Hepatocyte (in vitro differentiated cells): ENCODE data around the gene SLC2A13. TPM values are rescaled to one million over a fixed set of nuclear protein-coding genes. Genes with fewer than 3 reads are reported as not detected.

Experiments used
- DNase-seq: peaks from one replicate; pipeline ENCODE4 v3.0.0-alpha.2; 2016; ENCODE audit warnings: low spot score
- H2AFZ ChIP-seq: fragments of 200-600 bp; sonication (generic); 2 replicates; pipeline ENCODE4 v1.6.0; 2016; ENCODE audit warnings: antibody characterized with exemption, mild to moderate bottlenecking
- H3K27ac ChIP-seq: fragments of 200-600 bp; sonication (generic); 2 replicates; pipeline ENCODE4 v1.5.1; 2016; ENCODE audit warnings: mild to moderate bottlenecking
- H3K27me3 ChIP-seq: fragments of 200-600 bp; sonication (generic); 2 replicates; pipeline ENCODE4 v1.6.1; 2016
- H3K36me3 ChIP-seq: fragments of 200-600 bp; sonication (generic); replicated peaks from 2 replicates; pipeline ENCODE4 v1.5.1; 2016; ENCODE audit warnings: low read depth; ENCODE audit not compliant: insufficient read depth
- H3K4me1 ChIP-seq: fragments of 200-600 bp; sonication (generic); 2 replicates; pipeline ENCODE4 v1.5.1; 2016; ENCODE audit warnings: mild to moderate bottlenecking, moderate library complexity; ENCODE audit not compliant: insufficient read depth
- H3K4me2 ChIP-seq: fragments of 200-600 bp; sonication (generic); 2 replicates; pipeline ENCODE4 v1.6.0; 2016
- H3K4me3 ChIP-seq: fragments of 200-600 bp; sonication (generic); 2 replicates; pipeline ENCODE4 v1.5.1; 2016; ENCODE audit warnings: mild to moderate bottlenecking
- H3K79me2 ChIP-seq: fragments of 200-600 bp; sonication (generic); 2 replicates; pipeline ENCODE4 v1.6.0; 2017; ENCODE audit warnings: mild to moderate bottlenecking
- H3K9me2 ChIP-seq: fragments of 200-600 bp; sonication (generic); replicated peaks from 2 replicates; pipeline ENCODE4 v1.6.0; 2017; ENCODE audit warnings: mild to moderate bottlenecking; ENCODE audit not compliant: insufficient read depth
- H3K9me3 ChIP-seq: fragments of 200-600 bp; sonication (generic); 2 replicates; pipeline ENCODE4 v1.5.1; 2016; ENCODE audit warnings: low read depth, mild to moderate bottlenecking
- H4K20me1 ChIP-seq: fragments of 200-600 bp; sonication (generic); 2 replicates; pipeline ENCODE4 v1.6.0; 2016; ENCODE audit warnings: mild to moderate bottlenecking; ENCODE audit not compliant: insufficient read depth, poor library complexity, severe bottlenecking
- CTCF ChIP-seq: fragments of 200-600 bp; sonication (generic); IDR thresholded peaks from 2 replicates; pipeline ENCODE4 v1.5.1; 2016; ENCODE audit warnings: antibody characterized with exemption, mild to moderate bottlenecking; ENCODE audit not compliant: poor library complexity
- EZH2 ChIP-seq: fragments of 200-600 bp; sonication (generic); IDR thresholded peaks from 2 replicates; pipeline ENCODE4 v1.6.1; 2016; ENCODE audit warnings: antibody characterized with exemption, mild to moderate bottlenecking, borderline replicate concordance
- EZH2phosphoT487 ChIP-seq: fragments of 200-600 bp; sonication (generic); IDR thresholded peaks from one replicate; pipeline ENCODE4 v1.6.1; 2018; ENCODE audit warnings: antibody characterized with exemption, mild to moderate bottlenecking, low read depth, moderate library complexity; ENCODE audit not compliant: unreplicated experiment, severe bottlenecking
- WGBS: methylation state at CpG from one replicate; pipeline ENCODE4 v1.1.6; 2016; ENCODE audit warnings: low lambda C conversion rate; ENCODE audit errors: missing lambda C conversion rate; 5-methylcytosine and 5-hydroxymethylcytosine counted together
- polyA plus RNA-seq: library from polyadenylated mRNA; unstranded; fragments of >200 nt; fragmentation: Nextera tagmentation; extraction: Ambion mirVana; gene quantifications from 2 replicates; pipeline ENCODE4 v1.2.1, GENCODE V29; 2016
- total RNA-seq: library from RNA; depleted of rRNA; stranded (reverse); fragments of >200 nt; gene quantifications from 2 replicates; pipeline ENCODE4 v1.2.3, GENCODE V29; 2014

Gene SLC2A13
- total and polyA plus RNA-seq, 2 experiments from 2014 or later: 12.1 to 21.1 TPM

- DNase-seq: peak; percentile 47
- peak overlapping the region; percentile 21 for H3K4me2 ChIP-seq
Measured at GRCh38 chr12:40002178-40003169, 103.4 kb downstream of the SLC2A13 start.

GRCh38 chr12:40001406-40001805, 104.5 kb downstream of the SLC2A13 start:
- no peaks in the 10 kb centered on the region for H4K20me1 ChIP-seq
- TF ChIP-seq EZH2 (no peak), CTCF (no peak), EZH2phosphoT487 (no peak)
- no peak overlapping the region for H2AFZ ChIP-seq
- DNase-seq: no peak
- H3K36me3 ChIP-seq: no peaks in the 10 kb centered on the region
- no peaks in the 10 kb centered on the region for H3K79me2 ChIP-seq
- H3K4me2 ChIP-seq: no peak overlapping the region
- H3K9me2 ChIP-seq: no peaks in the 10 kb centered on the region
- H3K9me3 ChIP-seq: peaks cover 9% of the 10 kb centered on the region
- peak overlapping the region; percentile 2 for H3K27ac ChIP-seq
- no peaks in the 10 kb centered on the region for H3K4me1 ChIP-seq
- H3K27me3 ChIP-seq: no peaks in the 10 kb centered on the region
- no peak overlapping the region for H3K4me3 ChIP-seq

More at GRCh38 chr12:40002178-40003169, 103.4 kb downstream of the SLC2A13 start:
- H3K27ac ChIP-seq: peak overlapping the region; percentile 63
- H3K9me3 ChIP-seq: peaks cover 9% of the 10 kb centered on the region
- no peaks in the 10 kb centered on the region for H3K36me3 ChIP-seq
- no peak overlapping the region for H3K4me3 ChIP-seq
- WGBS: 72% methylated on average over 4 of the region's 4 CpGs
- no peaks in the 10 kb centered on the region for H4K20me1 ChIP-seq
- no peaks in the 10 kb centered on the region for H3K4me1 ChIP-seq
- H3K9me2 ChIP-seq: no peaks in the 10 kb centered on the region
- TF ChIP-seq EZH2phosphoT487: no peak
- TF ChIP-seq CTCF: no peak
- TF ChIP-seq EZH2: no peak
- H3K27me3 ChIP-seq: no peaks in the 10 kb centered on the region
- H3K79me2 ChIP-seq: no peaks in the 10 kb centered on the region
- H2AFZ ChIP-seq: no peak overlapping the region

GRCh38 chr12:40000884-40001283, 105.0 kb downstream of the SLC2A13 start:
- Histone ChIP-seq H3K4me2 (no peak overlapping the region), H3K36me3 (no peaks in the 10 kb centered on the region), H3K27ac (peak overlapping the region; percentile 2), H3K4me1 (no peaks in the 10 kb centered on the region), H3K4me3 (no peak overlapping the region), H3K27me3 (no peaks in the 10 kb centered on the region), H2AFZ (no peak overlapping the region), H3K9me3 (peaks cover 9% of the 10 kb centered on the region), H3K79me2 (no peaks in the 10 kb centered on the region), H4K20me1 (no peaks in the 10 kb centered on the region), H3K9me2 (no peaks in the 10 kb centered on the region)
- 91% methylated on average over 2 of the region's 2 CpGs for WGBS
- TF ChIP-seq EZH2phosphoT487: no peak
- TF ChIP-seq CTCF: no peak
- no peak for TF ChIP-seq EZH2
- no peak for DNase-seq
